Measurements from ENCODE around the gene CHPT1. TPM values are rescaled to one million over a fixed set of nuclear protein-coding genes. Genes with fewer than 3 reads are reported as not detected.

The CHPT1 gene
- total and polyA plus RNA-seq, 9 of the 15 experiments (the other 6 are each of a cell fraction or from before 2014, with no cell fraction given) = 15.3 to 210 (median 91.9) TPM

DNA sequence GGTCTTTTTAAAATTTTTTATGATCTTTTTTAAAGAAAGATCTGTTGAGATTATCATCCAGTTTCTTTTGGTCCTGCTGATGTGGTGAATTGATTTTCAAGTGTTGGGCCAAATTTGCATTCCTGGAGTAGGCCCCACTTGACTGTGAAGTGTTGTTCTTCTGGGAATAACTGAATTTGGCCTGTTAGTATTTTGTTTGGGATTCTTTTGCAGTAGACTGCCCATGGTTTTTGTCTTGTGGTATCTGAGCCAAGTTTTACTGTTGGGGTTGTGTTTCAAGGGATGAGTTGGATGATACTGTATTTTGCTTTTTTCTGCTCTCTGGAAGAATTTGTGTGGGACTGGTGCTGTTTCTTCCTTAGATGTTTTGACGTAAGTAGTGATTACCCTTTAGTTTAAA lies 45.8 kb downstream of the CHPT1 start:
- H3K27me3 ChIP-seq (ENCODE audit: control insufficient read depth in 2 of 2, insufficient read depth in 2 of 2, low read length in 2 of 2) = no peaks in the 10 kb centered on the region
- CTCF ChIA-PET (ENCODE audit: low intra/inter-chr PET ratio) = no interaction called here
- intact Hi-C loops (cut with micrococcal nuclease) = no loop called here
- WGBS (ENCODE audit: insufficient coverage, low coverage, missing lambda C conversion rate) = 94% methylated on average over 1 of the region's 1 CpG
- H3K9me3 ChIP-seq (replicated peaks; ENCODE audit: control insufficient read depth, insufficient read depth, low read depth, low read length) = no peaks in the 10 kb centered on the region
- no peak for FAIRE-seq
- POLR2A ChIA-PET = no interaction called here
- no peaks in the 10 kb centered on the region for H4K20me1 ChIP-seq (replicated peaks; ENCODE audit: control insufficient read depth, insufficient read depth, low read length)
- H3K4me3 ChIP-seq = no peak overlapping the region
- H3K4me2 ChIP-seq (ENCODE audit: insufficient read depth, low read length) = no peak overlapping the region
- in situ Hi-C loops (cut with MboI) = no loop called here
- H3K79me2 ChIP-seq (ENCODE audit: control insufficient read depth, insufficient read depth, low read length) = no peaks in the 10 kb centered on the region
- DNase-seq (ENCODE audit: extremely low read depth in 1 of 4, low spot score in 3 of 4) = no peak
- no peak overlapping the region for H2AFZ ChIP-seq (ENCODE audit: low read depth, low read length)
- H3K36me3 ChIP-seq (ENCODE audit: control insufficient read depth, insufficient read depth, low read length) = peaks cover 80% of the 10 kb centered on the region
- no TSS peak for BruUV-seq (replicated peaks)
- peaks cover 0 to 6% of the 10 kb centered on the region in 2 experiments; a peak in 1 of 5 replicates for H3K4me1 ChIP-seq (replicated peaks in 1 of 2; ENCODE audit: control insufficient read depth in 2 of 2, insufficient read depth in 2 of 2, low read length in 2 of 2)
- no peak overlapping the region for H3K9ac ChIP-seq (ENCODE audit: insufficient read depth in 1 of 2, low read depth in 2 of 2, low read length in 2 of 2)
- H3K27ac ChIP-seq (ENCODE audit: extremely low read depth, low read depth, low read length) = no peak overlapping the region
- TF ChIP-seq, protein P1, sequence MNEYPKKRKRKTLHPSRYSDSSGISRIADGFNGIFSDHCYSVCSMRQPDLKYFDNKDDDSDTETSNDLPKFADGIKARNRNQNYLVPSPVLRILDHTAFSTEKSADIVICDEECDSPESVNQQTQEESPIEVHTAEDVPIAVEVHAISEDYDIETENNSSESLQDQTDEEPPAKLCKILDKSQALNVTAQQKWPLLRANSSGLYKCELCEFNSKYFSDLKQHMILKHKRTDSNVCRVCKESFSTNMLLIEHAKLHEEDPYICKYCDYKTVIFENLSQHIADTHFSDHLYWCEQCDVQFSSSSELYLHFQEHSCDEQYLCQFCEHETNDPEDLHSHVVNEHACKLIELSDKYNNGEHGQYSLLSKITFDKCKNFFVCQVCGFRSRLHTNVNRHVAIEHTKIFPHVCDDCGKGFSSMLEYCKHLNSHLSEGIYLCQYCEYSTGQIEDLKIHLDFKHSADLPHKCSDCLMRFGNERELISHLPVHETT (CRISPR knock-in tag; conservative IDR thresholded peaks at IDR 0.05 in 1 of 2, IDR thresholded peaks at IDR 0.05 in 1 of 2) = no peak
- TF ChIP-seq PURB (CRISPR knock-in tag; IDR thresholded peaks at IDR 0.05; ENCODE audit: low read depth) (no peak), CBX8 (IDR thresholded peaks at IDR 0.05; ENCODE audit: borderline replicate concordance, extremely low read depth, low read depth, low read length, poor library complexity, severe bottlenecking) (no peak), FOXK1 (CRISPR knock-in tag; IDR thresholded peaks at IDR 0.05; ENCODE audit: borderline replicate concordance) (no peak), BHLHE40 (IDR thresholded peaks at IDR 0.05; ENCODE audit: low read length) (no peak), DPF2 (IDR thresholded peaks at IDR 0.05) (no peak), HEY1 (CRISPR knock-in tag; IDR thresholded peaks at IDR 0.05; ENCODE audit: borderline replicate concordance) (no peak), CCNT2 (IDR thresholded peaks at IDR 0.05; ENCODE audit: borderline replicate concordance, extremely low read depth, insufficient read length, low read depth, low read length) (no peak), SLC30A9 (CRISPR knock-in tag; IDR thresholded peaks at IDR 0.05) (no peak), JUN (IDR thresholded peaks at IDR 0.05; ENCODE audit: borderline replicate concordance, low read depth, low read length) (no peak), JUN (CRISPR knock-in tag; IDR thresholded peaks at IDR 0.05; ENCODE audit: borderline replicate concordance) (no peak), DIDO1 (tag; IDR thresholded peaks at IDR 0.05; ENCODE audit: low read depth) (no peak), ZKSCAN1 (IDR thresholded peaks at IDR 0.05; ENCODE audit: low read depth, low read length) (no peak)
- TF ChIP-seq, protein P2, sequence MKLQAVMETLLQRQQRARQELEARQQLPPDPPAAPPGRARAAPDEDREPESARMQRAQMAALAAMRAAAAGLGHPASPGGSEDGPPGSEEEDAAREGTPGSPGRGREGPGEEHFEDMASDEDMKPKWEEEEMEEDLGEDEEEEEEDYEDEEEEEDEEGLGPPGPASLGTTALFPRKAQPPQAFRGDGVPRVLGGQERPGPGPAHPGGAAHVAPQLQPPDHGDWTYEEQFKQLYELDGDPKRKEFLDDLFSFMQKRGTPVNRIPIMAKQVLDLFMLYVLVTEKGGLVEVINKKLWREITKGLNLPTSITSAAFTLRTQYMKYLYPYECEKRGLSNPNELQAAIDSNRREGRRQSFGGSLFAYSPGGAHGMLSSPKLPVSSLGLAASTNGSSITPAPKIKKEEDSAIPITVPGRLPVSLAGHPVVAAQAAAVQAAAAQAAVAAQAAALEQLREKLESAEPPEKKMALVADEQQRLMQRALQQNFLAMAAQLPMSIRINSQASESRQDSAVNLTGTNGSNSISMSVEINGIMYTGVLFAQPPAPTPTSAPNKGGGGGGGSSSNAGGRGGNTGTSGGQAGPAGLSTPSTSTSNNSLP (IDR thresholded peaks at IDR 0.05; ENCODE audit: borderline replicate concordance, low read depth, low read length) = no peak
- no peak for ATAC-seq
- no peaks in the 10 kb centered on the region for H3K9me1 ChIP-seq (ENCODE audit: control insufficient read depth, insufficient read depth, low read length)

Measured in K562 (cell line).